NT2/D1 (cell line): ENCODE data around the gene TGFBR2.

ENCODE experiments used
- YY1 ChIP-seq: IDR thresholded peaks from 2 replicates; pipeline ENCODE4 v1.6.1; 2011; ENCODE audit not compliant: insufficient read length, insufficient read depth
- ZNF274 ChIP-seq: IDR thresholded peaks from 2 replicates; pipeline ENCODE4 v1.6.1; 2011; ENCODE audit warnings: mild to moderate bottlenecking, low read depth, low read length

DNA sequence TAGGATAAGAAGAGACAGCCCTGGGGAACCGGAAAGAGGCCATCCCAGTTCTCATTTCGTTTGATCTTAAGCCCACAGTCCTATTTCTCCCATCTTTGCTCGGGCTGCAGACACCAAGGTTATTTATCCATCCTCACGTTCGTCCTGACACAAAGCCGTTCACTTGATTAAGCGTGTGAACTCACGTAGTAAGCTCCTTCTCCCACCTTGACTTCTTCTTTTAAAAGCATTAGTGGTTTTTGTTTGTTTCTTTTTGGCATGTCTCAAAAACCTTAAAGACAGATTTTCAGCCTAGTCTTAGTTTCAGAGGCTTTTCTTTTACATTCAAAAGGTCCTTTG, 70.9 kb downstream of the TGFBR2 start:
- TF ChIP-seq YY1, result no peak
- no peak for TF ChIP-seq ZNF274
